K562 (cell line): ENCODE measurements around the gene TRIO.
A peak's percentile ranks its signal among the peaks of the same experiment; 100 is the strongest.

Source experiments
- BRF1 ChIP-seq: IDR thresholded peaks from 3 replicates; pipeline ENCODE4 v1.6.1; 2011; ENCODE audit warnings: borderline replicate concordance, mild to moderate bottlenecking; ENCODE audit not compliant: insufficient read length; ENCODE audit errors: extremely low read depth
- FOXK1 ChIP-seq: sonication (generic); formaldehyde crosslinking; IDR thresholded peaks from 2 replicates; pipeline ENCODE4 v1.8.0; 2022; ENCODE audit warnings: missing genetic modification reagents, mild to moderate bottlenecking, borderline replicate concordance
- SP1 ChIP-seq: sonication (generic); formaldehyde crosslinking; IDR thresholded peaks from 2 replicates; pipeline ENCODE4 v1.8.1; 2022; ENCODE audit warnings: mild to moderate bottlenecking, missing genetic modification reagents
- TSC22D4 ChIP-seq: fragments of 450-650 bp; IDR thresholded peaks from 2 replicates; pipeline ENCODE4 v1.6.1; 2016; ENCODE audit warnings: missing genetic modification characterization, missing biosample characterization, control low read depth
- TF ChIP-seq, protein P1 (sequence below), 3 experiments: IDR thresholded peaks in 2 of 3; conservative IDR thresholded peaks in 1 of 3; 2 replicates each; pipeline ENCODE4 v1.5.1; 2011 to 2012; ENCODE audit warnings: low read length in 3 of 3, mild to moderate bottlenecking in 3 of 3, control low read depth in 2 of 3, improper control_type of control experiment in 1 of 3, inconsistent platforms in 1 of 3, low read depth in 1 of 3, mixed read lengths in 1 of 3, moderate library complexity in 1 of 3; ENCODE audit not compliant: insufficient read depth in 2 of 3
- TF ChIP-seq, protein P2 (sequence below): sonication (generic); formaldehyde crosslinking; IDR thresholded peaks from 2 replicates; pipeline ENCODE4 v1.8.1; 2023; ENCODE audit warnings: mild to moderate bottlenecking, missing genetic modification reagents

DNA sequence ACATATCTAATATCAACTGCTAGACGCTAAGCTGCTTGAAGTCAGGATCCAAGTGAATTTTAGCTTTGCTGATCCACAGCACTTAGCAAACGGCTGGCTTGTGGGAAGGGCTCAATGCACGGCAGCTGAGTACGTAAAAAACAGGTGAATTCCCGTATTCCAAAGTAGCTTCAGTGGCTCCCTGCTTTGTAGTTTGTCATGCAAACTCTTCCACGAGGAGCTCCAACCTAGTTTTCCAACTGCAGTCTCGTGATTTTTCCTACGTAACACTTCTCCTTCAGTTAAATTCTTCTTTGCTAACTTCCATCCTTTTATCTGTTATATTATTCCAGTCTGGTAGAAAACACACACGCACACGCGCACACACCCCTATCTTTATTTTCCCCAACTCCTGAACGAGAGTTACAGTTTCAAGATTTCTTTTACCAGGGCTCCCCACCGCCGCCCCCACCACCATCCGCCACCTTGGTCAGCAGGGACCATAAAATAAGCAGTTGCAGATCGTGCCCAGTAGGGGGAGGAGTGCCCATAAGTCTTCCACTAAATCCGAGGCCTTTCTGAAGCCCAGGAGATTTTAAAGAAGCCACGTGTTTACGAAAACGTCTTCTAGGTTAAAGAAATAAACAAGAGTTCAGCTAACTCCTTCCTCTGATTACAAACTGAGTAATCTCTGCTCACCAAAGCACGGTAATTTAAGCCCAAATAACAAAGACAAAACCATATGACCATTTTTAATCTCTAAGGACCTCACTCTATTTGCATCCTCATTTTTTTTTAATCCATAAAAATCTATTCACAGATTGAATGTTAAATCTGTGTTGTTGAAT lies 34.8 kb upstream of the TRIO start:
- TF ChIP-seq, protein P1, sequence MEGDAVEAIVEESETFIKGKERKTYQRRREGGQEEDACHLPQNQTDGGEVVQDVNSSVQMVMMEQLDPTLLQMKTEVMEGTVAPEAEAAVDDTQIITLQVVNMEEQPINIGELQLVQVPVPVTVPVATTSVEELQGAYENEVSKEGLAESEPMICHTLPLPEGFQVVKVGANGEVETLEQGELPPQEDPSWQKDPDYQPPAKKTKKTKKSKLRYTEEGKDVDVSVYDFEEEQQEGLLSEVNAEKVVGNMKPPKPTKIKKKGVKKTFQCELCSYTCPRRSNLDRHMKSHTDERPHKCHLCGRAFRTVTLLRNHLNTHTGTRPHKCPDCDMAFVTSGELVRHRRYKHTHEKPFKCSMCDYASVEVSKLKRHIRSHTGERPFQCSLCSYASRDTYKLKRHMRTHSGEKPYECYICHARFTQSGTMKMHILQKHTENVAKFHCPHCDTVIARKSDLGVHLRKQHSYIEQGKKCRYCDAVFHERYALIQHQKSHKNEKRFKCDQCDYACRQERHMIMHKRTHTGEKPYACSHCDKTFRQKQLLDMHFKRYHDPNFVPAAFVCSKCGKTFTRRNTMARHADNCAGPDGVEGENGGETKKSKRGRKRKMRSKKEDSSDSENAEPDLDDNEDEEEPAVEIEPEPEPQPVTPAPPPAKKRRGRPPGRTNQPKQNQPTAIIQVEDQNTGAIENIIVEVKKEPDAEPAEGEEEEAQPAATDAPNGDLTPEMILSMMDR (IDR thresholded peaks at IDR 0.05 in 2 of 3, conservative IDR thresholded peaks at IDR 0.05 in 1 of 3; ENCODE audit: insufficient read depth in 2 of 3, low read depth in 1 of 3, low read length in 3 of 3), result peak; percentile 64 to 79 (median 73)
- TF ChIP-seq TSC22D4, result no peak
- TF ChIP-seq FOXK1 (CRISPR knock-in tag), result no peak
- no peak for TF ChIP-seq BRF1
- TF ChIP-seq SP1 (CRISPR knock-in tag), result no peak
- TF ChIP-seq, protein P2, sequence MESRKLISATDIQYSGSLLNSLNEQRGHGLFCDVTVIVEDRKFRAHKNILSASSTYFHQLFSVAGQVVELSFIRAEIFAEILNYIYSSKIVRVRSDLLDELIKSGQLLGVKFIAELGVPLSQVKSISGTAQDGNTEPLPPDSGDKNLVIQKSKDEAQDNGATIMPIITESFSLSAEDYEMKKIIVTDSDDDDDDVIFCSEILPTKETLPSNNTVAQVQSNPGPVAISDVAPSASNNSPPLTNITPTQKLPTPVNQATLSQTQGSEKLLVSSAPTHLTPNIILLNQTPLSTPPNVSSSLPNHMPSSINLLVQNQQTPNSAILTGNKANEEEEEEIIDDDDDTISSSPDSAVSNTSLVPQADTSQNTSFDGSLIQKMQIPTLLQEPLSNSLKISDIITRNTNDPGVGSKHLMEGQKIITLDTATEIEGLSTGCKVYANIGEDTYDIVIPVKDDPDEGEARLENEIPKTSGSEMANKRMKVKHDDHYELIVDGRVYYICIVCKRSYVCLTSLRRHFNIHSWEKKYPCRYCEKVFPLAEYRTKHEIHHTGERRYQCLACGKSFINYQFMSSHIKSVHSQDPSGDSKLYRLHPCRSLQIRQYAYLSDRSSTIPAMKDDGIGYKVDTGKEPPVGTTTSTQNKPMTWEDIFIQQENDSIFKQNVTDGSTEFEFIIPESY (CRISPR knock-in tag), result no peak
